Upper lobe of left lung (tissue), 4 donors: ENCODE measurements around the gene ATP5MC2.

ENCODE experiments used
- CTCF ChIP-seq, 6 experiments: fragments of 450-650 bp in 4 of 6; fragments of 200-600 bp in 2 of 6; sonication (generic) in 2 of 6; IDR thresholded peaks; one replicate each; pipeline ENCODE4 v1.5.1; 2016 to 2019; ENCODE audit warnings: antibody characterized with exemption in 6 of 6
- EP300 ChIP-seq, 4 donors: sonication (generic); formaldehyde crosslinking; IDR thresholded peaks; one replicate each; pipeline ENCODE4 v1.5.1; 2017; ENCODE audit warnings: antibody characterized with exemption in 4 of 4, control low read depth in 2 of 4
- POLR2AphosphoS5 ChIP-seq, 2 donors: sonication (generic); formaldehyde crosslinking; IDR thresholded peaks; one replicate each; pipeline ENCODE4 v1.5.1; 2017; ENCODE audit warnings: antibody characterized with exemption in 2 of 2

- TF ChIP-seq CTCF (IDR thresholded peaks at IDR 0.05) (no peak), EP300 (IDR thresholded peaks at IDR 0.05) (no peak), POLR2AphosphoS5 (IDR thresholded peaks at IDR 0.05) (no peak)
Observed at GRCh38 chr12:53625373-53625945, 50.4 kb downstream of the ATP5MC2 start.
